ENCODE measurements around the gene TRA2A. TPM values are rescaled to one million over a fixed set of nuclear protein-coding genes. Genes with fewer than 3 reads are reported as not detected.

TRA2A gene
- total RNA-seq, 4 donors from 2014 or later: 36.3 to 119 (median 45.2) TPM

GRCh38 chr7:23474829-23475575, 56.8 kb downstream of the TRA2A start:
- 10% methylated on average over 15 of the region's 15 CpGs for WGBS
- no peak for TF ChIP-seq POLR2A (IDR thresholded peaks at IDR 0.05)
- no peak for TF ChIP-seq EP300 (IDR thresholded peaks at IDR 0.05)
- TF ChIP-seq CTCF (IDR thresholded peaks at IDR 0.05): no peak
- TF ChIP-seq POLR2AphosphoS5 (IDR thresholded peaks at IDR 0.05): no peak
- no peak for DNase-seq (ENCODE audit: low spot score in 2 of 2)
- H3K9me3 ChIP-seq: no peaks in the 10 kb centered on the region
- H3K27me3 ChIP-seq: peaks cover 100% of the 10 kb centered on the region
- H3K4me1 ChIP-seq: peaks cover 26% of the 10 kb centered on the region
- H3K27ac ChIP-seq: no peak overlapping the region
- no peak overlapping the region for H3K4me3 ChIP-seq
- no peaks in the 10 kb centered on the region for H3K36me3 ChIP-seq

- Histone ChIP-seq H3K4me3 (peak overlapping the region; percentile 40), H3K9me3 (no peaks in the 10 kb centered on the region), H3K27ac (no peak overlapping the region), H3K4me1 (peaks cover 33% of the 10 kb centered on the region), H3K27me3 (peaks cover 100% of the 10 kb centered on the region), H3K36me3 (no peaks in the 10 kb centered on the region)
- TF ChIP-seq POLR2A (IDR thresholded peaks at IDR 0.05) (no peak), EP300 (IDR thresholded peaks at IDR 0.05) (no peak), CTCF (IDR thresholded peaks at IDR 0.05) (no peak), POLR2AphosphoS5 (IDR thresholded peaks at IDR 0.05) (no peak)
- DNase-seq (ENCODE audit: low spot score in 2 of 2): peak in 1 of 2 donors; percentile 85
- 3% methylated on average over 22 of the region's 66 CpGs for WGBS
These were observed 57.5 kb downstream of the TRA2A start for GRCh38 chr7:23474094-23474828.

GRCh38 chr7:23473844-23474093, 58.0 kb downstream of the TRA2A start:
- 0% methylated on average over 2 of the region's 23 CpGs for WGBS
- Histone ChIP-seq H3K4me3 (peak overlapping the region; percentile 40), H3K9me3 (no peaks in the 10 kb centered on the region), H3K27ac (no peak overlapping the region), H3K36me3 (no peaks in the 10 kb centered on the region), H3K27me3 (peaks cover 100% of the 10 kb centered on the region), H3K4me1 (peaks cover 38% of the 10 kb centered on the region)
- no peak for DNase-seq (ENCODE audit: low spot score in 2 of 2)
- TF ChIP-seq CTCF (IDR thresholded peaks at IDR 0.05) (no peak), POLR2AphosphoS5 (IDR thresholded peaks at IDR 0.05) (no peak), EP300 (IDR thresholded peaks at IDR 0.05) (no peak), POLR2A (IDR thresholded peaks at IDR 0.05) (no peak)

GRCh38 chr7:23472956-23473843, 58.6 kb downstream of the TRA2A start:
- no peak overlapping the region for H3K27ac ChIP-seq
- peaks cover 100% of the 10 kb centered on the region for H3K27me3 ChIP-seq
- WGBS: 25% methylated on average over 16 of the region's 16 CpGs
- no peak for DNase-seq (ENCODE audit: low spot score in 2 of 2)
- H3K4me1 ChIP-seq: peaks cover 44% of the 10 kb centered on the region
- TF ChIP-seq POLR2A (IDR thresholded peaks at IDR 0.05): no peak
- no peak for TF ChIP-seq POLR2AphosphoS5 (IDR thresholded peaks at IDR 0.05)
- TF ChIP-seq CTCF (IDR thresholded peaks at IDR 0.05): no peak
- TF ChIP-seq EP300 (IDR thresholded peaks at IDR 0.05): no peak
- no peaks in the 10 kb centered on the region for H3K36me3 ChIP-seq
- no peaks in the 10 kb centered on the region for H3K9me3 ChIP-seq
- peak overlapping the region; percentile 40 for H3K4me3 ChIP-seq

GRCh38 chr7:23472556-23472955, 59.2 kb downstream of the TRA2A start:
- Histone ChIP-seq H3K36me3 (no peaks in the 10 kb centered on the region), H3K4me1 (peaks cover 50% of the 10 kb centered on the region), H3K27ac (no peak overlapping the region), H3K9me3 (no peaks in the 10 kb centered on the region), H3K27me3 (peaks cover 100% of the 10 kb centered on the region), H3K4me3 (no peak overlapping the region)
- TF ChIP-seq EP300 (IDR thresholded peaks at IDR 0.05) (no peak), POLR2AphosphoS5 (IDR thresholded peaks at IDR 0.05) (no peak), POLR2A (IDR thresholded peaks at IDR 0.05) (no peak), CTCF (IDR thresholded peaks at IDR 0.05) (no peak)
- DNase-seq (ENCODE audit: low spot score in 2 of 2): no peak

All from suprapubic skin (tissue), 4 donors.